Measurements from ENCODE around the gene MESD.

Gene MESD

GRCh38 chr15:81015621-81016488 is 26.2 kb upstream of the MESD start:
- DNase-seq (ENCODE audit: low spot score), result no peak

DNA sequence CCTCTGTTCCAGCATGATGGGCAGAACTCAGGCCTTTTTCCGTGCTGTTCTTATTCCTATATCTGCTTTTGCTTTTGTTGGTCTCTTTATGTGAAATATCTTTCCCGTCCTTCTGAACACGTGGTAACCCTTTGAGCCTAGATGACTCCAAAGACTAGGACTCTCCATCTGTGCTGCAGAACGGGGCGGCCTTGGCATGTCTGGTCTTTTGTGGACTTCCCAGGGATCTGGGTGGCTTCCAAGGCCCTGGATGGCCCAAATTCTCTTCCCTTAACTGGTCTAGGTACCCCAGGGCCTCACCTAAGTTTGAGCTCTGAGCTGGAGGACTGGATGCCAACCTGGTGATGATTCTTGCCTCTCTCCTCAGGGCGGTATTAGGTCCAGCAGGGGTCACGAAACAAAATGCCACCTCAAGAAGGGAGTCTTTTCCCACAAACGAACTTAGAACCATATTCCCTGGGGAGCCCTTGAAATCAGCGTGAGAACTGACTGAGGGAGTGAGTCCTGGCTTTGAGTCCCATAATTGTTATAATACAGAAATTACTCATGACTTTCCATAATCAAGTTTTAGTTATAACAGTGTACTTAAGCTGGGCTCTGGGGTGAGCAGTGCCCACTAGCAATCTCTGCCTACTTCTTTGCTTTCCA is 25.0 kb upstream of the MESD start:
- no peak for DNase-seq (ENCODE audit: low spot score)

GRCh38 chr15:81013396-81013929 is 23.8 kb upstream of the MESD start:
- DNase-seq (ENCODE audit: low spot score), result no peak

- DNase-seq (ENCODE audit: low spot score), result no peak
Observed at GRCh38 chr15:81012588-81012987, 23.0 kb upstream of the MESD start.

DNA sequence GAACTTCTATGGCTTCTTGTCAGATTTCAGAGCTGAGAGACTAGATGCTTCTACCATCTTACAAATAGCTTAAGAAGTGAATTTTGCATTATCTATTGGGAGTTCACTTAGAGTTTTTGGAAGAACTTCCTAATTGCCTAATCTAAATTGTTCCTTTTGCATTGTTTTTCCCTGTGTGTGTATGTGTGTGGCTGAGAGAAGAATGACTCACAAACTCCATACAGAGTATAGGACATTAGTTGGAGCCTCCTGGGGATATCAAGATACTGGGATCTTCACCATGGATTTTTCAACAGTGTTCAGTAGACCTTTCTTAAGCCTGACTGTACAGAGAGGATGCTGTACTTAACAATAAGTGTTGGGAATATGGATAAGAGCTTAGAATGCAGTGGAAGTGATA is 22.0 kb upstream of the MESD start:
- no peak for DNase-seq (ENCODE audit: low spot score)

GRCh38 chr15:81010086-81010485 is 20.5 kb upstream of the MESD start:
- DNase-seq (ENCODE audit: low spot score), result no peak

- DNase-seq (ENCODE audit: low spot score), result peak; percentile 59
Observed at GRCh38 chr15:81008312-81008711, 18.7 kb upstream of the MESD start.

DNA sequence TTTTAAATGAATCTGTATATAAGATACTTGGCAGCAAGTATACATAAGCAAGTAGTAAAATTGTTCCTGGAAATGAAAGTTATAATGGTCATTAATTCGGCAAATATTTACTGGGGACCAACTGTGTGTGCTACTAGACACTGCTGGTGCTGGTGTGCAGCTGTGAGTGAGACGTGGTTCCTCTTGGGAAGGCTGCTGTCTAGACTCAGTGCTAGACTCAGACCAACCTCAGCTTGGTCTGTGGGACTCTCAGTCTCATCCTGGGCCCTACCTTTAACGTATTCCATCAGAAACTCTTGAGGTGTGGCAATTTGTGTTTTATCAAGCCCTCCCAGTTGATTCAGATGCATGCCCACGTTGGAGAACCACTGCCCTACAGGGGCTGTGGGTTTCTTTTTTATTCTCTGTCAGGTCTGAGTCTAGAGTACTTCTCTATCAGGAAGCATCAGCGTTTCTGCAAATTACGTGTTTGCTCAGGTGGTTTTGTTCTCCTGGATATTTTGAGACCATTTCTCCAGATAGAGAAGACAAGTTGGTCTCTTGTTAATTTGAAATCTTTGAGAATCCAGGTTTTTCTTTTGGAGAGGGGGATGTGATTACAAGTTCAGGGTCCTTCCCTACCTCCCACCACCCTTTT is 17.9 kb upstream of the MESD start:
- no peak for DNase-seq (ENCODE audit: low spot score)

DNA sequence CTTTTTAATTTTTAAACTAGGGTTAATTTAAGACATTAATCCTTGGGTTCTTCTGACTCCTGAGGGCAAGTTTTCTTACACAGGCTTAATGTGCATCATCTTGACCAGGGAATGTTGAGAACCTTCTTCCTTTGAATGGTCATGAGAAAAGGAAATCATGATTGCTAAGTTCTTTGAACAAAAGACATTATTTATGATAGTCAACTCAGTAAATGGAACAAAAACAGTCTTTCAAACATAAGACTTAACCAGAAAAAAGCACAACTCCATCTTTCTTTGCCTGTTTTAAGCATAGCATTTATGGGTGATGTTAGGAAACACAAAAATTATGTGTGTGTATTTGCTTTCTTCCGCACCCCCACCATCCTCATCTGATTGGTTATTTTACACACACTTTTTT is 16.5 kb upstream of the MESD start:
- no peak for DNase-seq (ENCODE audit: low spot score)

DNA sequence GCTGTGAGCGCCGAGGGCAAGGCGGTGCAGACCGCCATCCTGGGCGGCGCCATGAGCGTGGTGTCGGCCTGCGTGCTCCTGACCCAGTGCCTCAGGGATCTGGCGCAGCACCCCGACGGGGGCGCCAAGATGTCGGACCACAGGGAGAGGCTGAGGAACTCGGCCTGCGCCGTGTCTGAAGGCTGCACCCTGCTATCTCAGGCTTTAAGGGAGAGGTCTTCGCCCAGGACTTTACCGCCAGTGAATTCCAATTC is 13.4 kb upstream of the MESD start:
- DNase-seq (ENCODE audit: low spot score), result no peak

GRCh38 chr15:81002331-81003096 is 12.9 kb upstream of the MESD start:
- DNase-seq (ENCODE audit: low spot score), result no peak

GRCh38 chr15:81002009-81002330 is 12.4 kb upstream of the MESD start:
- DNase-seq (ENCODE audit: low spot score), result no peak

DNA sequence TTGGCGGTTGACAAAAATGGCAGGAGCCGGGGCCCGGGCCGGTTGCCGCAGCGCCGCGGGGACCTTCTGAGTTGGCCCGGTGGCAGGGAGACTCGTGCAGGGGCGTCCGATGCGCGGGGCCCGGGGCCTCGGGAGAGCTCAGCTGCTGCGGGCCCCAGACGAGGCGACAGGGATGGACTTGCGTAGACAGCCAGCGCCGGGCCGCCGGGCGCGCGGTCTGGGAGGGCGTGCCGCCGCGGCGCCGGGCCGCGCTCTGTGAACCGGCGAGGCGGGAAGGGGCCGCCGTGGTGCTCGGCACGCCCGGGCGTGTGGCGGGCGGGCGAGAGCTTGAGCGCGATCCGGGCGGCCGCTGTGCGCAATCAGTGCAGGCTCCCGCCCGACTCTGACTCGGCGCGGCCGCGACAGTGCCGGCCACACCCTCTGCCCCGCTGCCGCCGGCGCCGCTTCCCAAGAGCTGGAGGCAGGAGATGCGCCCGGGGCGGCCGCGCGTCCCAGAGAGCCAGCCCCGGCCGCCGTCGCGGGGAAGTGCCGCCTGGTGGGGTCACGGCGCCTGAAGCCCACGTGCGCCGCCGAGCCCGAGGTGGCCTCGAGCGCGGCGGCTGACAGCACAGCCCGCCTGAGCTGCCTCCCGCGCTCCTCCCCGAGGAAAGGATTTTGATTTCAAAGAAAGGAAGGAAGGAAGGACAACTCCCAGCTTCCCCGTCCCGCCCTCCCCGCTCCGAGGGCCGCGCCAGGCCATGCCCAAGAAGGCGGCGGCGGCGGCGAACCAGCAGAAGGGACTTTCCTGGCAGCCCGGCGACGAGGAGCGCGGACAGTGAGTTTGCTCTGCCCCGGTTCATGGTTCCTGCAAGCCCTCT is 11.8 kb upstream of the MESD start:
- peak; percentile 63 for DNase-seq (ENCODE audit: low spot score)

DNA sequence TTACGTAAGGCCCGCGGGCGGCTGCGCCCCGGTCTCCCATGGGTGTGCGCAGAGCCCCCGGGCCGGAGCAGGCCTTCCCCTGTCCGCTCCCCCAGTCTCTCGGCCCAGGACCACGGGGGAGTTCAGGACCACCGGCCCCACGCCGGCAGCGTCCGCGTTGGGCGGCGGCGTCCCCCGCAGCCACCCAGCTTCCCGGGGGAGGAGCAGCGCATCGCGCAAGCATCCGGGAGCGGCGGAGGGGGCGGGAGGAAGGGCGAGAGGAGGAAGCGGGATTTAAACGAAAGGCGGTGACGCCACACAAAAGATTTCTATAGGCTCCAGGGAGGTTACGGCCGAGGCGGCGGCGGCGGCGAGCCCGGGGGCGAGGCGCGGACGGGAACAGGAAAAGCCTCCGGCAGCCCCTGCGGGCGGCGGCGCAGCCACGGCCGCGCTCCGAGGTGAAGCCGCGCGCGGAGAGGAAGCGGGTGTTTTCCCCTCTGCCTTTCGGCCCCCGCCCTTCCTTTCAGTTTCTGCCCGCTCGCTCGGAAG is 11.1 kb upstream of the MESD start, which contains the start of gene TLNRD1:
TSS of gene TLNRD1 (plus strand) at position 300 of the 528 bp plus-strand sequence. CDS start 1,349 bp downstream, outside the sequence.
- peak; percentile 95 for DNase-seq (ENCODE audit: low spot score)

- DNase-seq (ENCODE audit: low spot score), result peak; percentile 40
Observed at GRCh38 chr15:81000144-81000623, 10.6 kb upstream of the MESD start.

GRCh38 chr15:80999623-81000036 is 10.0 kb upstream of the MESD start:
- peak; percentile 80 for DNase-seq (ENCODE audit: low spot score)

DNA sequence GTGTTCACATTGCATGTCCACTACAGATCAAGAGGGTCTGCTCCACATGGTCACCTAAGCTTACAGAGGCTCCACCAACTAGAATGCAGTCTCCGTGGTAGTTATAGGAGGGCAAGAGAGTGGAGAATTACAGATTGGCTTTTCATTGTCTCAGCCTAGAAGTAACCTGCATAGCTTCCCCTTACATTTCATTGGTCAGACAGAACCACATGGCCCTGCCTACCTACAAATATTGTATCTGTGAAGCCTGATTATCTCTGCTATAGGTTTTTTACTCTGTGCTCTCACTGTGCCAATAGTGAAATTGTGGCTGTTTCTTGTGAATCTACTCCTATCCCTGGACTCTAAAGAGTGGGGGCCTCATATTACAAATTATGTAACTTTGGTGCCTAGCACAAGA is 8.6 kb upstream of the MESD start:
- DNase-seq (ENCODE audit: low spot score), result no peak

GRCh38 chr15:80997692-80998091 is 8.1 kb upstream of the MESD start:
- peak; percentile 22 for DNase-seq (ENCODE audit: low spot score)

- DNase-seq (ENCODE audit: low spot score), result no peak
Observed at GRCh38 chr15:80996247-80996646, 6.6 kb upstream of the MESD start.

DNA sequence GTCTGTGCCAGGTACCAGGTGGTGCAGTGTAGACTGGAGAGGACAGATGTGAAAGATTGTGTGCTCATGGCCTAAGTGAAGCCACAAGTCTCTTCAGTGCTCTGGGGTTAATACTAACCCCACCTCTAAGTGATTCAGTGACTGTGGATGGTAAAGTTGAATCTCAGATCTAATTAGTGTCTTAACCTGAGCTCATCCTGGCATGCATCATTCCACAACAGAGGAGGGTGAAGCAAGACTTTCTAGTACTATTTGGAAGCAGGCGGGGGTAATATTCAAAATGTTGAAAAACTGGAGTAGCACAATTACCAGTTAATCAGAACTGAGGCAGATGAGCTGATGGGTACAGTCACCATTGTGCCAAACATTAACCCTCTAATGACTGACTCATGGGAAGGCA is 2.8 kb upstream of the MESD start:
- no peak for DNase-seq (ENCODE audit: low spot score)

DNA sequence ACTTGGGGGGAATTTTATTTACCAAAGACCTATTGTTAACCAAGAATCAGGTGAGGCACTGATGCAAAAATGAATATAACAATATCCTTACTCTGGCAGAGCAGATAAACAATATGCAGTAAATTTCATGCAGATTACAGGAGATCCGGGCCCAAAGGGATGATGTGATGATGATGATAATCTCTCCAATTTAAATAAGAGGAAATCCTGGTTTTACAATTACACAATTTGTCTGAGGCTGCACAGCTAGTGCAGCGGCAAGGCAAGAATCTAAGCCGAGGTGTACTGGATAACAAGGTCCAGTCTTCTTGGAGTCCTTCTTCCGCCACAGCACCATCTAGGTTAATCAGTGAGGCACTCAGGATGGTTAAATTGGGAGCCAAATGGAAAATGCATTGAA is 2.4 kb upstream of the MESD start:
- DNase-seq (ENCODE audit: low spot score), result no peak
